PC-9 (cell line): ENCODE measurements around the gene ERC2. TPM values are rescaled to one million over a fixed set of nuclear protein-coding genes. Genes with fewer than 3 reads are reported as not detected.

ENCODE experiments used
- BruUV-seq: library from RNA; stranded (reverse); fragments of 400-500 nt; replicated peaks from 2 replicates; lab custom pipeline; 2021; lab: Mats Ljungman, UMichigan
- CTCF ChIA-PET: fragments of 300-600 bp; sonication (Branson Sonifier 250); formaldehyde crosslinking; loops from one replicate; lab custom pipeline; 2022; ENCODE audit warnings: antibody characterized with exemption; lab: Charles Lee
- POLR2A ChIA-PET: fragments of 300-600 bp; sonication (Branson Sonifier 250); formaldehyde crosslinking; loops from one replicate; lab custom pipeline; 2022; ENCODE audit warnings: antibody characterized with exemption; ENCODE audit not compliant: unreplicated experiment; lab: Charles Lee
- DNase-seq, 2 experiments: peaks; one replicate each; pipeline versions ENCODE4 v3.0.0 to v3.0.0-alpha.2; 2015 to 2022; ENCODE audit warnings: mixed read lengths in 1 of 2
- H2AFZ ChIP-seq: fragments of 200-600 bp; sonication (generic); 2 replicates; pipeline ENCODE4 v1.8.1; 2017; ENCODE audit warnings: antibody characterized with exemption
- H3F3A ChIP-seq: fragments of 200-600 bp; sonication (generic); 2 replicates; pipeline ENCODE4 v1.8.1; 2017; ENCODE audit warnings: antibody characterized with exemption, mild to moderate bottlenecking, low read depth; ENCODE audit not compliant: insufficient read depth
- H3K27ac ChIP-seq: fragments of 200-600 bp; sonication (generic); 2 replicates; pipeline ENCODE4 v1.6.1; 2016; ENCODE audit warnings: mixed run types
- H3K27me3 ChIP-seq: fragments of 200-600 bp; sonication (generic); 2 replicates; pipeline ENCODE4 v1.6.1; 2016; ENCODE audit warnings: low read depth, mixed run types; ENCODE audit not compliant: insufficient read depth
- H3K36me3 ChIP-seq: fragments of 200-600 bp; sonication (generic); 2 replicates; pipeline ENCODE4 v1.6.1; 2016; ENCODE audit warnings: low read depth, mixed run types
- H3K4me1 ChIP-seq: fragments of 200-600 bp; sonication (generic); replicated peaks from 2 replicates; pipeline ENCODE4 v1.6.1; 2016; ENCODE audit warnings: mixed run types; ENCODE audit not compliant: insufficient read depth
- H3K4me2 ChIP-seq: fragments of 200-600 bp; sonication (generic); 2 replicates; pipeline ENCODE4 v1.6.1; 2017; ENCODE audit warnings: mixed run types
- H3K4me3 ChIP-seq: fragments of 200-600 bp; sonication (generic); 2 replicates; pipeline ENCODE4 v1.6.1; 2016; ENCODE audit warnings: mixed run types
- H3K79me2 ChIP-seq: fragments of 200-600 bp; sonication (generic); 2 replicates; pipeline ENCODE4 v1.6.1; 2017; ENCODE audit warnings: low read depth, mixed run types
- H3K9me2 ChIP-seq: fragments of 200-600 bp; sonication (generic); 2 replicates; pipeline ENCODE4 v1.8.1; 2017; ENCODE audit warnings: mild to moderate bottlenecking; ENCODE audit not compliant: insufficient read depth
- H3K9me3 ChIP-seq: fragments of 200-600 bp; sonication (generic); 2 replicates; pipeline ENCODE4 v1.8.1; 2016; ENCODE audit warnings: low read depth; ENCODE audit not compliant: insufficient read depth
- H4K20me1 ChIP-seq: fragments of 200-600 bp; sonication (generic); 2 replicates; pipeline ENCODE4 v1.8.1; 2017; ENCODE audit not compliant: insufficient read depth
- EZH2 ChIP-seq: fragments of 200-600 bp; sonication (generic); IDR thresholded peaks from 2 replicates; pipeline ENCODE4 v1.8.0; 2017; ENCODE audit warnings: antibody characterized with exemption, low read depth
- intact Hi-C: fragments of 100-400 bp; cut with micrococcal nuclease; formaldehyde crosslinking; loops from one replicate; pipeline ENCODE4 v1.10.0; 2022; ENCODE audit not compliant: unreplicated experiment
- total RNA-seq: library from RNA; stranded (reverse); gene quantifications from 2 replicates; pipeline ENCODE4 v1.2.3, GENCODE V29; 2021
- TF ChIP-seq, protein P1 (sequence below): fragments of 200-600 bp; sonication (generic); conservative IDR thresholded peaks from 2 replicates; pipeline ENCODE4 v1.6.1; 2017; ENCODE audit warnings: mixed run types, antibody characterized with exemption, mild to moderate bottlenecking, moderate library complexity

Gene ERC2
- total RNA-seq, 1 experiment from 2014 or later = 1.4 TPM

DNA sequence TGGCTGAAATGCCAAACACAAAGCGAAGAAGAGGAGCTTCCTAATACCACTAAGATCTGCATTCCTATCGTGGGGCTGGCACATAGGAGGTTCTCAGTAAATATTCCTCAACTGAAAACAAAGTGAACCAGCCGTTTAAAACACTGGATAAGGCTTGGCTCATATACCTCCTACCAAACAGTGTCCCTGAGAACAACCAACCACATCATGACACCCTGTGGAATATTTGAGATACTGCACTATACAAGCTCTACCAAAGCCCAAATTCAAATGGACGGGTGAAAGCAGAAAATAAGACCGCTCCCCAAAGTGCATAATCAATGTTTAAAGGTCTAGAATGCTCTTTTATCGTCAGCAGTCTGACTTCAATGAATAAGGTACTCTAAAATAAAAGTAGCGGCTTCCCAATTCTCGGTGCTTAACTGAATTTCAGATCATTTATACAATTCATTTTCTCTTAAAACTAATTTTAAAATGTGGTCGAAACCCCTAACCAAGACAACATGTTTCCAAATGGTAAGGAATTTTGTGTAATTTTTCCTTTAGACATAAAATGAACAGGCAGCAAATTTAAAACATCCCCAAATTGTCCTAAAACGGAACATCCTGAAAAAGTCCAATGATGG lies 425.8 kb downstream of the ERC2 start:
- BruUV-seq = no TSS peak

GRCh38 chr3:56025326-56025725 lies 442.9 kb downstream of the ERC2 start:
- Histone ChIP-seq H3F3A (no peaks in the 10 kb centered on the region), H4K20me1 (no peaks in the 10 kb centered on the region), H3K79me2 (no peaks in the 10 kb centered on the region), H3K36me3 (no peaks in the 10 kb centered on the region), H3K9me2 (no peaks in the 10 kb centered on the region), H3K27me3 (peaks cover 5% of the 10 kb centered on the region; the same call in 1 of the 2 replicates), H3K9me3 (no peaks in the 10 kb centered on the region), H3K4me2 (no peak overlapping the region), H3K4me3 (no peak overlapping the region), H2AFZ (no peak overlapping the region), H3K27ac (no peak overlapping the region), H3K4me1 (no peaks in the 10 kb centered on the region)
- ChIA-PET CTCF (no interaction called here), POLR2A (no interaction called here)
- TF ChIP-seq, protein P1, sequence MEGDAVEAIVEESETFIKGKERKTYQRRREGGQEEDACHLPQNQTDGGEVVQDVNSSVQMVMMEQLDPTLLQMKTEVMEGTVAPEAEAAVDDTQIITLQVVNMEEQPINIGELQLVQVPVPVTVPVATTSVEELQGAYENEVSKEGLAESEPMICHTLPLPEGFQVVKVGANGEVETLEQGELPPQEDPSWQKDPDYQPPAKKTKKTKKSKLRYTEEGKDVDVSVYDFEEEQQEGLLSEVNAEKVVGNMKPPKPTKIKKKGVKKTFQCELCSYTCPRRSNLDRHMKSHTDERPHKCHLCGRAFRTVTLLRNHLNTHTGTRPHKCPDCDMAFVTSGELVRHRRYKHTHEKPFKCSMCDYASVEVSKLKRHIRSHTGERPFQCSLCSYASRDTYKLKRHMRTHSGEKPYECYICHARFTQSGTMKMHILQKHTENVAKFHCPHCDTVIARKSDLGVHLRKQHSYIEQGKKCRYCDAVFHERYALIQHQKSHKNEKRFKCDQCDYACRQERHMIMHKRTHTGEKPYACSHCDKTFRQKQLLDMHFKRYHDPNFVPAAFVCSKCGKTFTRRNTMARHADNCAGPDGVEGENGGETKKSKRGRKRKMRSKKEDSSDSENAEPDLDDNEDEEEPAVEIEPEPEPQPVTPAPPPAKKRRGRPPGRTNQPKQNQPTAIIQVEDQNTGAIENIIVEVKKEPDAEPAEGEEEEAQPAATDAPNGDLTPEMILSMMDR = no peak
- no peak for TF ChIP-seq EZH2
- no TSS peak for BruUV-seq
- intact Hi-C loops = no loop called here
- no peak for DNase-seq

More for the DNA sequence above, 425.8 kb downstream of the ERC2 start:
- H3K36me3 ChIP-seq = no peaks in the 10 kb centered on the region
- peaks cover 3% of the 10 kb centered on the region; the same call in 1 of the 2 replicates for H3K27me3 ChIP-seq
- no peaks in the 10 kb centered on the region for H3K4me1 ChIP-seq
- no peak overlapping the region for H3K4me3 ChIP-seq
- H3K79me2 ChIP-seq = no peaks in the 10 kb centered on the region
- no peaks in the 10 kb centered on the region for H3K9me3 ChIP-seq
- no peak overlapping the region for H3K27ac ChIP-seq
- TF ChIP-seq EZH2 = no peak
- TF ChIP-seq, protein P1 = peak; percentile 71
- H4K20me1 ChIP-seq = no peaks in the 10 kb centered on the region
- 0 out of 2 replicates have a peak overlapping the region, but pooled peaks have one; percentile 24 for H3K4me2 ChIP-seq
- intact Hi-C loops = loop anchor here (5.0 to 10.0 kb wide), 3 partner anchors 138 to 1190 kb away; partner anchors contain the start of gene WNT5A
- H3F3A ChIP-seq = no peaks in the 10 kb centered on the region
- POLR2A ChIA-PET = no interaction called here
- no peaks in the 10 kb centered on the region for H3K9me2 ChIP-seq
- peak; percentile 1 to 50 for DNase-seq
- CTCF ChIA-PET = no interaction called here
- no peak overlapping the region for H2AFZ ChIP-seq

GRCh38 chr3:56023546-56023945 lies 444.7 kb downstream of the ERC2 start:
- DNase-seq = no peak
- no peaks in the 10 kb centered on the region for H3K79me2 ChIP-seq
- H4K20me1 ChIP-seq = no peaks in the 10 kb centered on the region
- no peak overlapping the region for H3K4me3 ChIP-seq
- POLR2A ChIA-PET = no interaction called here
- no peak overlapping the region for H3K27ac ChIP-seq
- H3K4me2 ChIP-seq = no peak overlapping the region
- H2AFZ ChIP-seq = no peak overlapping the region
- BruUV-seq = no TSS peak
- H3K36me3 ChIP-seq = no peaks in the 10 kb centered on the region
- H3K9me3 ChIP-seq = no peaks in the 10 kb centered on the region
- H3K4me1 ChIP-seq = no peaks in the 10 kb centered on the region
- TF ChIP-seq, protein P1 = no peak
- no peak for TF ChIP-seq EZH2
- peaks cover 5% of the 10 kb centered on the region; the same call in 1 of the 2 replicates for H3K27me3 ChIP-seq
- no peaks in the 10 kb centered on the region for H3K9me2 ChIP-seq
- intact Hi-C loops = no loop called here
- H3F3A ChIP-seq = no peaks in the 10 kb centered on the region
- CTCF ChIA-PET = no interaction called here
